GM12878 (cell line): ENCODE measurements around the gene GAPDHS. TPM values are rescaled to one million over a fixed set of nuclear protein-coding genes. Genes with fewer than 3 reads are reported as not detected.

ENCODE experiments used
- ATAC-seq: fragments of 200-7000 bp; cut with Tn5 transposase; 3 replicates; pipeline ENCODE4 v1.9.1; 2020; ENCODE audit warnings: mild to moderate bottlenecking, moderate library complexity
- BruUV-seq: library from RNA; stranded (reverse); fragments of 400-500 nt; replicated peaks from 2 replicates; lab custom pipeline; 2021; lab: Mats Ljungman, UMichigan
- CTCF ChIA-PET: fragments of 300-600 bp; sonication (Branson Sonifier 250); formaldehyde crosslinking; extraction: SDS; loops from one replicate; lab custom pipeline; 2021; ENCODE audit warnings: inconsistent platforms; lab: Yijun Ruan, JAX
- POLR2A ChIA-PET: fragments of 350-600 bp; formaldehyde crosslinking; extraction: SDS; loops from one replicate; lab custom pipeline; 2021; ENCODE audit warnings: inconsistent platforms; lab: Charles Lee
- RAD21 ChIA-PET: fragments of 300-600 bp; sonication (Branson Sonifier 250); formaldehyde crosslinking; loops from one replicate; lab custom pipeline; 2023; ENCODE audit warnings: antibody characterized with exemption; ENCODE audit not compliant: unreplicated experiment; lab: Charles Lee
- SMC1A ChIA-PET: fragments of 300-600 bp; sonication (Branson Sonifier 250); formaldehyde crosslinking; loops from one replicate; lab custom pipeline; 2023; ENCODE audit not compliant: unreplicated experiment, uncharacterized antibody; lab: Charles Lee
- DNase-seq: peaks from one replicate; pipeline ENCODE4 v3.0.0-alpha.2; 2011; ENCODE audit warnings: low read depth, low spot score
- FAIRE-seq: peaks from 3 replicates; lab custom pipeline; 2011; peaks lifted over from hg19 to GRCh38; lab: Jason Lieb, UNC
- H2AFZ ChIP-seq: 2 replicates; pipeline ENCODE4 v1.6.0; 2011; ENCODE audit warnings: low read depth, low read length, control low read depth; ENCODE audit not compliant: control insufficient read depth
- H3K27ac ChIP-seq: 2 replicates; pipeline ENCODE4 v1.5.1; 2011; ENCODE audit warnings: control low read depth; ENCODE audit not compliant: control insufficient read depth, insufficient read depth
- H3K27me3 ChIP-seq, 2 experiments: replicated peaks in 1 of 2; 2 replicates each; pipeline versions ENCODE4 v1.6.0 to v1.6.1; 2011; ENCODE audit warnings: low read length in 1 of 2; ENCODE audit not compliant: control insufficient read depth in 2 of 2, insufficient read depth in 2 of 2
- H3K36me3 ChIP-seq, 2 experiments: 2 replicates each; pipeline ENCODE4 v1.5.1; 2011; ENCODE audit warnings: low read length in 1 of 2; ENCODE audit not compliant: control insufficient read depth in 2 of 2, insufficient read depth in 2 of 2
- H3K4me1 ChIP-seq: 2 replicates; pipeline ENCODE4 v1.6.1; 2011; ENCODE audit warnings: mild to moderate bottlenecking, low read length, moderate library complexity, mixed read lengths; ENCODE audit not compliant: control insufficient read depth, insufficient read depth
- H3K4me2 ChIP-seq: 2 replicates; pipeline ENCODE4 v1.6.0; 2011; ENCODE audit warnings: control low read depth; ENCODE audit not compliant: control insufficient read depth, insufficient read depth
- H3K4me3 ChIP-seq: fragments of 200-600 bp; sonication (generic); 2 replicates; pipeline ENCODE4 v1.5.1; 2016
- H3K79me2 ChIP-seq: 2 replicates; pipeline ENCODE4 v1.6.0; 2011; ENCODE audit warnings: low read length; ENCODE audit not compliant: control insufficient read depth, insufficient read depth
- H3K9ac ChIP-seq: 2 replicates; pipeline ENCODE4 v1.8.0; 2011; ENCODE audit warnings: low read length, control low read depth, mixed read lengths; ENCODE audit not compliant: control insufficient read depth, insufficient read depth
- H3K9me3 ChIP-seq: replicated peaks from 3 replicates; pipeline ENCODE4 v1.5.1; 2011; ENCODE audit warnings: mild to moderate bottlenecking, low read length; ENCODE audit not compliant: control insufficient read depth, insufficient read depth
- H4K20me1 ChIP-seq: 2 replicates; pipeline ENCODE4 v1.6.0; 2011; ENCODE audit not compliant: control insufficient read depth, insufficient read depth
- SPI1 ChIP-seq: IDR thresholded peaks from 2 replicates; pipeline ENCODE4 v1.6.1; 2011; ENCODE audit warnings: low read depth, mild to moderate bottlenecking, low read length, moderate library complexity, borderline replicate concordance; ENCODE audit not compliant: insufficient read depth
- ZNF24 ChIP-seq: fragments of 450-650 bp; IDR thresholded peaks from 2 replicates; pipeline ENCODE4 v1.6.1; 2017; ENCODE audit warnings: antibody characterized with exemption, mild to moderate bottlenecking
- ZNF384 ChIP-seq: IDR thresholded peaks from 2 replicates; pipeline ENCODE4 v1.6.1; 2012; ENCODE audit warnings: low read depth, mild to moderate bottlenecking, low read length, improper control_type of control experiment, borderline replicate concordance
- WGBS: methylation state at CpG from one replicate; pipeline ENCODE4 v1.1.6; 2016; ENCODE audit warnings: low lambda C conversion rate; ENCODE audit not compliant: insufficient replicate concordance, insufficient coverage; ENCODE audit errors: missing lambda C conversion rate; 5-methylcytosine and 5-hydroxymethylcytosine counted together
- in situ Hi-C: fragments of 300-500 bp; cut with MboI; formaldehyde crosslinking; loops from 9 replicates; pipeline ENCODE4 v1.14.3; 2018; ENCODE audit warnings: mixed read lengths
- intact Hi-C: fragments of 100-400 bp; cut with micrococcal nuclease; formaldehyde crosslinking; loops from one replicate; pipeline ENCODE4 v1.14.2; 2022; ENCODE audit not compliant: unreplicated experiment
- polyA plus RNA-seq, 11 experiments: library from polyadenylated mRNA; depleted of rRNA in 4 of 11; unstranded in 6 of 11; stranded (reverse) in 5 of 11; fragments of >200 nt; fragmentation: Nextera tagmentation in 4 of 11; fragmentation: Illumina TruSeq in 1 of 11; extraction: Ambion mirVana in 4 of 11; extraction: Trizol in 1 of 11; gene quantifications; 1 replicate in 1 of 11; 2 replicates in 10 of 11; pipeline versions ENCODE4 v1.2.1 to v1.2.3, GENCODE V29; 2011 to 2016; ENCODE audit warnings: inconsistent platforms in 2 of 11, missing spikeins in 2 of 11, low read depth in 1 of 11
- total RNA-seq, 4 experiments: library from RNA; depleted of rRNA in 3 of 4; stranded (reverse); fragments of >200 nt in 3 of 4; fragmentation: Illumina TruSeq in 1 of 4; extraction: Trizol in 1 of 4; gene quantifications; 2 replicates each; pipeline versions ENCODE4 v1.2.1 to v1.2.3, GENCODE V29; 2013 to 2021
- TF ChIP-seq, protein P1 (sequence below): IDR thresholded peaks from 2 replicates; pipeline ENCODE4 v1.6.1; 2011; ENCODE audit warnings: borderline replicate concordance, low read depth, mild to moderate bottlenecking, moderate library complexity, low read length; ENCODE audit not compliant: insufficient read depth, poor library complexity, severe bottlenecking

GAPDHS gene
- total and polyA plus RNA-seq, 10 of the 15 experiments (the other 5 are each of a cell fraction or from before 2014, with no cell fraction given) = 0.08 TPM; not detected in 9

DNA sequence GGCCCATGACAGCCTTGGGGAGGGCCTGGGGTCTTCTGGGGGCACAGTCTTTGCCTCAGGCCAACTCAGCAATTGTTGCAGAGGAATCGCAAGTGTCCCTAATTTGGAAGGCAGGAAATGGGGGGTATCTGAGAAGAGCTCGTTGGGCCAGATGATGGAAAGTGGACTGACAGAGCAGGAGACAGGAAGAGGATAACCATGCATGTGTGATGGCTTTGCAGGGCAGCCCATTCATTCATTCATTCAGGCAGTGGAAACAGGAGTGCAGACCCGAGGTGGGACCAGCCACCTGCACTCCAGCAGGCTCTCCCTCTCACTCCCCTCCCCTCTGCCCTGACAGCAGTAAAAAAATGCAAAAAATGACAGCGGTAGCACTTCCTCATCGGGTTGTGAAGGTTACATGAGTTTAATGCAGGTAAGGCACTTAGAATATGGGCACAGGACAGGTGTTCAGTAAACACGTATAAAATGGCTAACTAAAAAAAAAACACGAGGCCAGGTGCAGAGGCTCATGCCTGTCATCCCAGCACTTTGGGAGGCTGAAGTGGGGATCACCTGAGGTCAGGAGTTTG is 7.2 kb downstream of the GAPDHS start:
- Histone ChIP-seq H3K27ac (no peak overlapping the region), H3K4me1 (peaks cover 21% of the 10 kb centered on the region), H3K27me3 (no peaks in the 10 kb centered on the region), H3K4me3 (no peak overlapping the region), H3K4me2 (no peak overlapping the region), H3K79me2 (peaks cover 12% of the 10 kb centered on the region), H3K9ac (no peak overlapping the region), H4K20me1 (no peaks in the 10 kb centered on the region), H3K9me3 (no peaks in the 10 kb centered on the region), H3K36me3 (peaks cover 0 to 2% of the 10 kb centered on the region in 2 experiments; a peak in 2 of 4 replicates), H2AFZ (no peak overlapping the region)
- ChIA-PET POLR2A (interaction anchor here (1.7 kb wide), 1 partner anchor 30 kb away, joined by 6 read pairs; no protein-coding TSS in a partner anchor), SMC1A (interaction anchor here (1.4 kb wide), 1 partner anchor 30 kb away, joined by 9 read pairs; no protein-coding TSS in a partner anchor), CTCF (interaction anchor here (1.2 kb wide), 2 partner anchors 9 to 30 kb away, joined by 3 to 4 read pairs; no protein-coding TSS in a partner anchor), RAD21 (interaction anchor here (1.4 kb wide), 1 partner anchor 30 kb away, joined by 4 read pairs; no protein-coding TSS in a partner anchor)
- TF ChIP-seq ZNF384 = peak; percentile 43; the same call in 1 of the 2 replicates
- peak; percentile 65; the same call in 1 of the 2 replicates for TF ChIP-seq SPI1
- TF ChIP-seq ZNF24 = peak; percentile 56; the same call in 1 of the 2 replicates
- TF ChIP-seq, protein P1, sequence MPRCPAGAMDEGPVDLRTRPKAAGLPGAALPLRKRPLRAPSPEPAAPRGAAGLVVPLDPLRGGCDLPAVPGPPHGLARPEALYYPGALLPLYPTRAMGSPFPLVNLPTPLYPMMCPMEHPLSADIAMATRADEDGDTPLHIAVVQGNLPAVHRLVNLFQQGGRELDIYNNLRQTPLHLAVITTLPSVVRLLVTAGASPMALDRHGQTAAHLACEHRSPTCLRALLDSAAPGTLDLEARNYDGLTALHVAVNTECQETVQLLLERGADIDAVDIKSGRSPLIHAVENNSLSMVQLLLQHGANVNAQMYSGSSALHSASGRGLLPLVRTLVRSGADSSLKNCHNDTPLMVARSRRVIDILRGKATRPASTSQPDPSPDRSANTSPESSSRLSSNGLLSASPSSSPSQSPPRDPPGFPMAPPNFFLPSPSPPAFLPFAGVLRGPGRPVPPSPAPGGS = no peak
- FAIRE-seq (no peak), ATAC-seq (no peak), DNase-seq (no peak)
- 10% methylated on average over 6 of the region's 7 CpGs for WGBS
- intact Hi-C loops (no loop called here), in situ Hi-C loops (no loop called here)
- no TSS peak for BruUV-seq
